ENCODE measurements around the gene TM4SF4.
"Not testable (repeated sequence)": the region's sequence is repeated elsewhere in the genome, so short reads cannot be mapped to it uniquely, and the experiment has no call there.

TM4SF4 gene

GRCh38 chr3:149443545-149443912 is 31.0 kb upstream of the TM4SF4 start:
- DNase-seq (ENCODE audit: insufficient read length, low spot score) (no peak), FAIRE-seq (no peak)
- TF ChIP-seq CTCF (IDR thresholded peaks at IDR 0.05; ENCODE audit: insufficient read depth, missing control alignments): no peak

- not testable (repeated sequence) for FAIRE-seq
These were observed 29.6 kb upstream of the TM4SF4 start for GRCh38 chr3:149444867-149445266.

GRCh38 chr3:149448331-149448831 is 26.1 kb upstream of the TM4SF4 start:
- FAIRE-seq (no peak), DNase-seq (ENCODE audit: insufficient read length, low spot score) (no peak)
- no peak for TF ChIP-seq CTCF (IDR thresholded peaks at IDR 0.05; ENCODE audit: insufficient read depth, missing control alignments)

More at GRCh38 chr3:149444867-149445266, 29.6 kb upstream of the TM4SF4 start:
- not testable (repeated sequence) for DNase-seq (ENCODE audit: insufficient read length, low spot score)

- no peak for FAIRE-seq
These were observed 25.3 kb upstream of the TM4SF4 start for GRCh38 chr3:149449182-149449581.

GRCh38 chr3:149449799-149450198 is 24.7 kb upstream of the TM4SF4 start:
- no peak for FAIRE-seq
- DNase-seq (ENCODE audit: insufficient read length, low spot score): no peak
- no peak for TF ChIP-seq CTCF (IDR thresholded peaks at IDR 0.05; ENCODE audit: insufficient read depth, missing control alignments)

More at GRCh38 chr3:149449182-149449581, 25.3 kb upstream of the TM4SF4 start:
- no peak for DNase-seq (ENCODE audit: insufficient read length, low spot score)
- TF ChIP-seq CTCF (IDR thresholded peaks at IDR 0.05; ENCODE audit: insufficient read depth, missing control alignments): no peak

- DNase-seq (ENCODE audit: insufficient read length, low spot score) (no peak), FAIRE-seq (no peak)
- TF ChIP-seq CTCF (IDR thresholded peaks at IDR 0.05; ENCODE audit: insufficient read depth, missing control alignments): no peak
These were observed 24.2 kb upstream of the TM4SF4 start for GRCh38 chr3:149450281-149450680.

- FAIRE-seq: no peak
These were observed 22.5 kb upstream of the TM4SF4 start for GRCh38 chr3:149452036-149452435.

More at GRCh38 chr3:149452036-149452435, 22.5 kb upstream of the TM4SF4 start:
- no peak for DNase-seq (ENCODE audit: insufficient read length, low spot score)
- TF ChIP-seq CTCF (IDR thresholded peaks at IDR 0.05; ENCODE audit: insufficient read depth, missing control alignments): no peak

Measured in D721Med (cell line).